Panc1 (cell line): ENCODE results near the gene INAFM1.

Experiments used
- POLR2AphosphoS5 ChIP-seq: IDR thresholded peaks from 2 replicates; pipeline ENCODE4 v1.6.1; 2012; ENCODE audit warnings: mild to moderate bottlenecking, low read depth, low read length, moderate library complexity
- SIN3A ChIP-seq: IDR thresholded peaks from 2 replicates; pipeline ENCODE4 v1.6.1; 2012; ENCODE audit warnings: low read depth, mild to moderate bottlenecking, low read length, moderate library complexity, borderline replicate concordance; ENCODE audit not compliant: insufficient read depth
- TCF7L2 ChIP-seq: IDR thresholded peaks from 2 replicates; pipeline ENCODE4 v1.6.1; 2011; ENCODE audit warnings: mild to moderate bottlenecking, low read depth, low read length, inconsistent platforms
- TF ChIP-seq, protein P1 (sequence below): fragments of 450-650 bp; IDR thresholded peaks from 2 replicates; pipeline ENCODE4 v1.5.1; 2017; ENCODE audit warnings: mild to moderate bottlenecking

DNA sequence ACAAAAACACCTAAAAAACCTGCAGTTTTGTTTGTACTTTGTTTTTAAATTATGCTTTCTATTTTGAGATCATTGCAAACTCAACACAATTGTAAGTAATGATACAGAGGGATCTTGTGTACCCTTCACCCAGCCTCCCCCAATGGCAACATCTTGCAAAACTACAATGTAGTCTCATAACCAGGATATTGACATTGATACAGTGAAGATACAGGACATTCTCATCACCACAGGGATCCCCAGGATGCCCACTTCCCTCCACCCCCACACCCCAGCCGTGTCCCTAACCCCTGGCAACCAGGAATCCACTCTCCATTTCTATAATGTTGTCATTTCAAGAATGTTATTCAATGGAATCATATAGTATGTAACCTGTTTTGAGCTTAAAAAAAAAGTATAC, 46.9 kb downstream of the INAFM1 start:
- TF ChIP-seq, protein P1, sequence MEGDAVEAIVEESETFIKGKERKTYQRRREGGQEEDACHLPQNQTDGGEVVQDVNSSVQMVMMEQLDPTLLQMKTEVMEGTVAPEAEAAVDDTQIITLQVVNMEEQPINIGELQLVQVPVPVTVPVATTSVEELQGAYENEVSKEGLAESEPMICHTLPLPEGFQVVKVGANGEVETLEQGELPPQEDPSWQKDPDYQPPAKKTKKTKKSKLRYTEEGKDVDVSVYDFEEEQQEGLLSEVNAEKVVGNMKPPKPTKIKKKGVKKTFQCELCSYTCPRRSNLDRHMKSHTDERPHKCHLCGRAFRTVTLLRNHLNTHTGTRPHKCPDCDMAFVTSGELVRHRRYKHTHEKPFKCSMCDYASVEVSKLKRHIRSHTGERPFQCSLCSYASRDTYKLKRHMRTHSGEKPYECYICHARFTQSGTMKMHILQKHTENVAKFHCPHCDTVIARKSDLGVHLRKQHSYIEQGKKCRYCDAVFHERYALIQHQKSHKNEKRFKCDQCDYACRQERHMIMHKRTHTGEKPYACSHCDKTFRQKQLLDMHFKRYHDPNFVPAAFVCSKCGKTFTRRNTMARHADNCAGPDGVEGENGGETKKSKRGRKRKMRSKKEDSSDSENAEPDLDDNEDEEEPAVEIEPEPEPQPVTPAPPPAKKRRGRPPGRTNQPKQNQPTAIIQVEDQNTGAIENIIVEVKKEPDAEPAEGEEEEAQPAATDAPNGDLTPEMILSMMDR: no peak
- TF ChIP-seq POLR2AphosphoS5 (no peak), SIN3A (no peak), TCF7L2 (no peak)
